Measurements from ENCODE around the gene PDXDC1. TPM values are rescaled to one million over a fixed set of nuclear protein-coding genes. Genes with fewer than 3 reads are reported as not detected.
"Not testable (repeated sequence)": the region's sequence is repeated elsewhere in the genome, so short reads cannot be mapped to it uniquely, and the experiment has no call there.

PDXDC1 gene, protein sequence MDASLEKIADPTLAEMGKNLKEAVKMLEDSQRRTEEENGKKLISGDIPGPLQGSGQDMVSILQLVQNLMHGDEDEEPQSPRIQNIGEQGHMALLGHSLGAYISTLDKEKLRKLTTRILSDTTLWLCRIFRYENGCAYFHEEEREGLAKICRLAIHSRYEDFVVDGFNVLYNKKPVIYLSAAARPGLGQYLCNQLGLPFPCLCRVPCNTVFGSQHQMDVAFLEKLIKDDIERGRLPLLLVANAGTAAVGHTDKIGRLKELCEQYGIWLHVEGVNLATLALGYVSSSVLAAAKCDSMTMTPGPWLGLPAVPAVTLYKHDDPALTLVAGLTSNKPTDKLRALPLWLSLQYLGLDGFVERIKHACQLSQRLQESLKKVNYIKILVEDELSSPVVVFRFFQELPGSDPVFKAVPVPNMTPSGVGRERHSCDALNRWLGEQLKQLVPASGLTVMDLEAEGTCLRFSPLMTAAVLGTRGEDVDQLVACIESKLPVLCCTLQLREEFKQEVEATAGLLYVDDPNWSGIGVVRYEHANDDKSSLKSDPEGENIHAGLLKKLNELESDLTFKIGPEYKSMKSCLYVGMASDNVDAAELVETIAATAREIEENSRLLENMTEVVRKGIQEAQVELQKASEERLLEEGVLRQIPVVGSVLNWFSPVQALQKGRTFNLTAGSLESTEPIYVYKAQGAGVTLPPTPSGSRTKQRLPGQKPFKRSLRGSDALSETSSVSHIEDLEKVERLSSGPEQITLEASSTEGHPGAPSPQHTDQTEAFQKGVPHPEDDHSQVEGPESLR
- total RNA-seq (113 TPM), polyA plus RNA-seq (ENCODE audit: insufficient read depth, low read depth, low replicate concordance) (56.5 TPM)
- long read RNA-seq, donor 1, full-length matches to known transcripts = 8 of 8 reads
- long read RNA-seq, donor 1, partial matches to known transcripts = 0 of 8 reads
- long read RNA-seq, donor 1, other reads (novel, unspliced or antisense) = 0 of 8 reads
- long read RNA-seq, donor 2, full-length matches to known transcripts = 12 of 12 reads
- long read RNA-seq, donor 2, partial matches to known transcripts = 0 of 12 reads
- long read RNA-seq, donor 2, other reads (novel, unspliced or antisense) = 0 of 12 reads
- long read RNA-seq, donor 3, full-length matches to known transcripts = 21 of 51 reads
- long read RNA-seq, donor 3, partial matches to known transcripts = 30 of 51 reads
- long read RNA-seq, donor 3, other reads (novel, unspliced or antisense) = 0 of 51 reads
- long read RNA-seq, donor 4, full-length matches to known transcripts = 7 of 18 reads
- long read RNA-seq, donor 4, partial matches to known transcripts = 11 of 18 reads
- long read RNA-seq, donor 4, other reads (novel, unspliced or antisense) = 0 of 18 reads
- long read RNA-seq, donor 5, partial matches to known transcripts = 0 of 1 reads
- long read RNA-seq, donor 5, other reads (novel, unspliced or antisense) = 0 of 1 reads
- long read RNA-seq, donor 6, partial matches to known transcripts = 0 of 1 reads
- long read RNA-seq, donor 6, other reads (novel, unspliced or antisense) = 0 of 1 reads
- long read RNA-seq, donor 7, full-length matches to known transcripts = 33 of 106 reads
- long read RNA-seq, donor 7, partial matches to known transcripts = 19 of 106 reads
- long read RNA-seq, donor 7, other reads (novel, unspliced or antisense) = 54 of 106 reads
- long read RNA-seq, donor 8, full-length matches to known transcripts = 4 of 4 reads
- long read RNA-seq, donor 8, partial matches to known transcripts = 0 of 4 reads
- long read RNA-seq, donor 8, other reads (novel, unspliced or antisense) = 0 of 4 reads
- long read RNA-seq, donor 9, full-length matches to known transcripts = 3 of 3 reads
- long read RNA-seq, donor 9, partial matches to known transcripts = 0 of 3 reads
- long read RNA-seq, donor 9, other reads (novel, unspliced or antisense) = 0 of 3 reads
- long read RNA-seq, donor 10, full-length matches to known transcripts = 10 of 10 reads
- long read RNA-seq, donor 10, partial matches to known transcripts = 0 of 10 reads
- long read RNA-seq, donor 10, other reads (novel, unspliced or antisense) = 0 of 10 reads

GRCh38 chr16:14974656-14975417, at the start of gene PDXDC1:
Gene PDXDC1 (plus strand): TSS chr16:14975026. CDS start chr16:14975200, 174 bp downstream.
- peak; percentile 94 to 99 (median 97) for DNase-seq
- peak within 1 kb of the TSS; percentile 49 to 89 (median 85) for H3K9ac ChIP-seq (ENCODE audit: low read length in 3 of 3)
- peak within 1 kb of the TSS; percentile 66 to 92 (median 85) for H3K4me3 ChIP-seq (ENCODE audit: low read length in 3 of 3)
- H3K27me3 ChIP-seq (ENCODE audit: control insufficient read depth, insufficient read depth, low read length); FAIRE-seq; intact Hi-C loops (cut with DNase I); H3K9me3 ChIP-seq (ENCODE audit: control insufficient read depth in 2 of 3, insufficient read depth in 1 of 3, low read length in 3 of 3); H3K36me3 ChIP-seq (ENCODE audit: control insufficient read depth in 2 of 3, insufficient read depth in 3 of 3, low read length in 3 of 3): not testable (repeated sequence)
- peaks cover 0 to 14% (median 0%) of the 10 kb centered on the region in 3 donors for H3K4me1 ChIP-seq (ENCODE audit: control insufficient read depth in 2 of 3, insufficient read depth in 2 of 3, low read depth in 1 of 3, low read length in 3 of 3)
- peak within 1 kb of the TSS; percentile 93 to 94 for H3K27ac ChIP-seq (ENCODE audit: low read depth in 2 of 2, low read length in 2 of 2)

DNA sequence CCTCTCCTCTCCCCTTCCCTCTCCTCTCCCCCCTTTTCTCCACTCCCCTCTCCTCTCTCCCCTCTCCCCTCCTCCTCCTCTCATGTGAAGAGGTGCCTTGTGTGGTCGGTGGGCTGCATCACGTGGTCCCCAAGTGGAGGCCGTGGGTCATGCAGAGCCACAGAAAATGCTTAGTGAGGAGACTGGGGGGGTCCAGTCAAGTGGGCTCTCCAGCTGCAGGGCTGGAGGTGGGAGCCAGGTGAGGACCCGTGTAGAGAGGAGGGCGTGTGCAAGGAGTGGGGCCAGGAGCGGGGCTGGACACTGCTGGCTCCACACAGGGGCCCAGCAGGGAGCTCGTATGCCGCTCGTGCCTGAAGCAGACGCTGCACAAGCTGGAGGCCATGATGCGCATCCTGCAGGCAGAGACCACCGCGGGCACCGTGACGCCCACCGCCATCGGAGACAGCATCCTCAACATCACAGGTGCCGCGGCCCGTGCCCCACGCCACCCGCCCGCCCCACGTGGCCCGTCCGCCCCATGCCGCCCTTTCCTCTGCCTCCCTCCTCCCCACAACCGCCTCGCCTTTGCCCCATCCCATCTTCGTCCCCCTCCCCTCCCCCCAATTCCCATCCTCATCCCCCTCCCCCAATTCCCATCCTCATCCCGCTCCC, 46.6 kb upstream of the PDXDC1 start:
- H3K36me3 ChIP-seq (ENCODE audit: control insufficient read depth in 2 of 3, insufficient read depth in 3 of 3, low read length in 3 of 3); H3K9ac ChIP-seq (ENCODE audit: low read length in 3 of 3); H3K27ac ChIP-seq (ENCODE audit: low read depth in 2 of 2, low read length in 2 of 2); H3K9me3 ChIP-seq (ENCODE audit: control insufficient read depth in 2 of 3, insufficient read depth in 1 of 3, low read length in 3 of 3); H3K4me3 ChIP-seq (ENCODE audit: low read length in 3 of 3); H3K27me3 ChIP-seq (ENCODE audit: control insufficient read depth, insufficient read depth, low read length); H3K4me1 ChIP-seq (ENCODE audit: control insufficient read depth in 2 of 3, insufficient read depth in 2 of 3, low read depth in 1 of 3, low read length in 3 of 3); FAIRE-seq; intact Hi-C loops (cut with DNase I): not testable (repeated sequence)
- DNase-seq = peak in 4 of 5 donors; percentile 5 to 80 (median 37)

DNA sequence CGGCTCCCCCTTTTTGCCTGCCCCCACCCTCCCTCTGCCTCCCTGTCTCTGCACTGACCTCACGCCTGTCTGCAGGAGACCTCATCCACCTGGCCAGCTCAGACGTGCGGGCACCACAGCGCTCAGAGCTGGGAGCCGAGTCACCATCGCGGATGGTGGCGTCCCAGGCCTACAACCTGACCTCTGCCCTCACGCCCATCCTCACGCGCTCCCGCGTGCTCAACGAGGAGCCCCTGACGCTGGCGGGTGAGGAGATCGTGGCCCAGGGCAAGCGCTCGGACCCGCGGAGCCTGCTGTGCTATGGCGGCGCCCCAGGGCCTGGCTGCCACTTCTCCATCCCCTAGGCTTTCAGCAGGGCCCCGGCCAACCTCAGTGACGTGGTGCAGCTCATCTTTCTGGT, 45.6 kb upstream of the PDXDC1 start:
- H3K4me1 ChIP-seq (ENCODE audit: control insufficient read depth in 2 of 3, insufficient read depth in 2 of 3, low read depth in 1 of 3, low read length in 3 of 3); FAIRE-seq; H3K36me3 ChIP-seq (ENCODE audit: control insufficient read depth in 2 of 3, insufficient read depth in 3 of 3, low read length in 3 of 3); H3K27me3 ChIP-seq (ENCODE audit: control insufficient read depth, insufficient read depth, low read length); H3K4me3 ChIP-seq (ENCODE audit: low read length in 3 of 3); H3K9ac ChIP-seq (ENCODE audit: low read length in 3 of 3); H3K27ac ChIP-seq (ENCODE audit: low read depth in 2 of 2, low read length in 2 of 2); intact Hi-C loops (cut with DNase I); H3K9me3 ChIP-seq (ENCODE audit: control insufficient read depth in 2 of 3, insufficient read depth in 1 of 3, low read length in 3 of 3): not testable (repeated sequence)
- DNase-seq = peak in 1 of 5 donors; percentile 50

DNA sequence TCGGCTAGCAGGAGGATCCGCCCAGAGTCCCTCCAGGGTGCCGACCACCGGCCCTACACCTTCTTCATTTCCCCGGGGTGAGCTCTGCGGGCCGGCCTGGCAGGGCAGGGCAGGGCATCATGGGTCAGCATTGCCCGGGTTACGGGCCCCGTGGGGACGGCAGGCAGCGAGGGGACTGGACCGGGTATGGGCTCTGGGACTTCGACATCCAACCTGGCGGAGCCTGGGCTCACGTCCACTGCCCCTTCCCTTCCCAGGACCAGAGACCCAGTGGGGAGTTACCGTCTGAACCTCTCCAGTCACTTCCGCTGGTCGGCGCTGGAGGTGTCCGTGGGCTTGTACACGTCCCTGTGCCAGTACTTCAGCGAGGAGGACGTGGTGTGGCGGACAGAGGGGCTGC, 44.6 kb upstream of the PDXDC1 start:
- H3K9me3 ChIP-seq (ENCODE audit: control insufficient read depth in 2 of 3, insufficient read depth in 1 of 3, low read length in 3 of 3); H3K27me3 ChIP-seq (ENCODE audit: control insufficient read depth, insufficient read depth, low read length); H3K4me1 ChIP-seq (ENCODE audit: control insufficient read depth in 2 of 3, insufficient read depth in 2 of 3, low read depth in 1 of 3, low read length in 3 of 3); H3K9ac ChIP-seq (ENCODE audit: low read length in 3 of 3); H3K36me3 ChIP-seq (ENCODE audit: control insufficient read depth in 2 of 3, insufficient read depth in 3 of 3, low read length in 3 of 3); FAIRE-seq; H3K27ac ChIP-seq (ENCODE audit: low read depth in 2 of 2, low read length in 2 of 2); DNase-seq; intact Hi-C loops (cut with DNase I); H3K4me3 ChIP-seq (ENCODE audit: low read length in 3 of 3): not testable (repeated sequence)

DNA sequence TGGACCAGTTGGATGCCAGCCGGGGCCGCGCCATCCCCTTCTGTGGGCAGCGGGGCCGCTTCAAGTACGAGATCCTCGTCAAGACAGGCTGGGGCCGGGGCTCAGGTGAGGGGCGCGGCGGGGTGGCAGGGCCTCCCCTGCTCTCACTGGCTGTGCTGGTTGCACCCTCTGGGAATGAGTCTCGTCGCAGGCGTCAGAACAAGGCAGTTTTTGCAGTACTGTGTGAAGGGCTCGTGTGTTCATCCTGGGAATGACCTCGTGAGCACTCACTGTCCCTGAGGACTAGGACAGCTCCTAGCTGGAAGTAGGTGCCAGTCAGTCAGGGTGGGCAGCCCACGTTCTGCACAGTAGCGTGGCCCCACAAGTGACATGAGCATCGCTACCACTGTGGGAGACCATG, 43.9 kb upstream of the PDXDC1 start:
- H3K9ac ChIP-seq (ENCODE audit: low read length in 3 of 3); H3K36me3 ChIP-seq (ENCODE audit: control insufficient read depth in 2 of 3, insufficient read depth in 3 of 3, low read length in 3 of 3); H3K4me3 ChIP-seq (ENCODE audit: low read length in 3 of 3); H3K27ac ChIP-seq (ENCODE audit: low read depth in 2 of 2, low read length in 2 of 2); FAIRE-seq; H3K27me3 ChIP-seq (ENCODE audit: control insufficient read depth, insufficient read depth, low read length); H3K4me1 ChIP-seq (ENCODE audit: control insufficient read depth in 2 of 3, insufficient read depth in 2 of 3, low read depth in 1 of 3, low read length in 3 of 3); intact Hi-C loops (cut with DNase I); H3K9me3 ChIP-seq (ENCODE audit: control insufficient read depth in 2 of 3, insufficient read depth in 1 of 3, low read length in 3 of 3): not testable (repeated sequence)
- peak in 1 of 5 donors; percentile 60 for DNase-seq

- intact Hi-C loops (cut with DNase I); H3K27ac ChIP-seq (ENCODE audit: low read depth in 2 of 2, low read length in 2 of 2); H3K4me3 ChIP-seq (ENCODE audit: low read length in 3 of 3); H3K4me1 ChIP-seq (ENCODE audit: control insufficient read depth in 2 of 3, insufficient read depth in 2 of 3, low read depth in 1 of 3, low read length in 3 of 3); H3K9ac ChIP-seq (ENCODE audit: low read length in 3 of 3); H3K27me3 ChIP-seq (ENCODE audit: control insufficient read depth, insufficient read depth, low read length); H3K9me3 ChIP-seq (ENCODE audit: control insufficient read depth in 2 of 3, insufficient read depth in 1 of 3, low read length in 3 of 3); FAIRE-seq; H3K36me3 ChIP-seq (ENCODE audit: control insufficient read depth in 2 of 3, insufficient read depth in 3 of 3, low read length in 3 of 3): not testable (repeated sequence)
- DNase-seq = peak in 1 of 5 donors; percentile 54
Measured at GRCh38 chr16:14932581-14933375, 42.0 kb upstream of the PDXDC1 start.

All from kidney (tissue), 19 donors.